Ishikawa (cell line): ENCODE data around the gene UBE2QL1.

Experiments
- FOXM1 ChIP-seq: IDR thresholded peaks from 2 replicates; pipeline ENCODE4 v1.6.1; 2012; ENCODE audit warnings: low read depth, borderline replicate concordance
- RAD21 ChIP-seq: IDR thresholded peaks from 2 replicates; pipeline ENCODE4 v1.6.1; 2012; ENCODE audit warnings: low read depth
- TF ChIP-seq, protein P1 (sequence below): IDR thresholded peaks from 2 replicates; pipeline ENCODE4 v1.6.1; 2012
- TF ChIP-seq, protein P2 (sequence below): IDR thresholded peaks from 2 replicates; pipeline ENCODE4 v1.6.1; 2012

DNA sequence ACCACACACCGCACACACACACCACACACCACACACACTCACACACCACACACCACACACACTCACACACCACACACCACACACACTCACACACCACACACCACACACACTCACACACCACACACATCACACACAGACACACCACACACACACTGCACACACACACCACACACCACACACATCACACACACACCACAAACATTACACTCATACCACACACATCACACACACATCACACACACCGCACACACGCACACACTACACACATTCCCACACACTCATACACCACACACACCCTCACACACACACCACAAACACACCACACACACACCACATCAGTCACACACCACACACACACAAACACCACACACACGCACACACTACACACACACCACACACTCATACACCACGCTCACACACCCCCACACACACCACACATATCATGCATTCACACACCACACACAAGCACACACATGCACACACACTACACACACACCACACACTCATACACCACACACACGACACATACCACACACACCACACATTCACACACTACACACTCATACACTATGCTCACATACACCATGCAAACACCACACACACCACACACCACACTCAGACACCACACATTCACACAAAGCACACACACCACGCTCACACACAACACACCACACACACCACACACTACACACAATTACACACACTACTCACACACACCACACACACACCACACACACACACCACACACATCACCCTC is 1.1 kb upstream of the UBE2QL1 start:
- TF ChIP-seq FOXM1 (no peak), RAD21 (no peak)
- TF ChIP-seq, protein P1, sequence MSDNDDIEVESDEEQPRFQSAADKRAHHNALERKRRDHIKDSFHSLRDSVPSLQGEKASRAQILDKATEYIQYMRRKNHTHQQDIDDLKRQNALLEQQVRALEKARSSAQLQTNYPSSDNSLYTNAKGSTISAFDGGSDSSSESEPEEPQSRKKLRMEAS: no peak
- TF ChIP-seq, protein P2, sequence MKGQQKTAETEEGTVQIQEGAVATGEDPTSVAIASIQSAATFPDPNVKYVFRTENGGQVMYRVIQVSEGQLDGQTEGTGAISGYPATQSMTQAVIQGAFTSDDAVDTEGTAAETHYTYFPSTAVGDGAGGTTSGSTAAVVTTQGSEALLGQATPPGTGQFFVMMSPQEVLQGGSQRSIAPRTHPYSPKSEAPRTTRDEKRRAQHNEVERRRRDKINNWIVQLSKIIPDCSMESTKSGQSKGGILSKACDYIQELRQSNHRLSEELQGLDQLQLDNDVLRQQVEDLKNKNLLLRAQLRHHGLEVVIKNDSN: no peak
